Colonic mucosa (tissue), 4 donors: Measurements from ENCODE around the gene DNPH1. TPM values are rescaled to one million over a fixed set of nuclear protein-coding genes. Genes with fewer than 3 reads are reported as not detected.

Experiments
- DNase-seq: peaks from one replicate; pipeline ENCODE4 v3.0.0-alpha.2; 2020
- H3K27ac ChIP-seq: fragments of 200-600 bp; one replicate; pipeline ENCODE4 v1.8.0; 2021
- H3K27me3 ChIP-seq: fragments of 200-600 bp; one replicate; pipeline ENCODE4 v1.8.0; 2021
- H3K36me3 ChIP-seq: fragments of 200-600 bp; one replicate; pipeline ENCODE4 v1.8.0; 2021
- H3K4me1 ChIP-seq: fragments of 200-600 bp; one replicate; pipeline ENCODE4 v1.8.0; 2021; ENCODE audit warnings: mild to moderate bottlenecking
- H3K4me3 ChIP-seq: fragments of 200-600 bp; one replicate; pipeline ENCODE4 v1.8.0; 2021
- H3K9ac ChIP-seq, 2 donors: one replicate each; pipeline ENCODE4 v1.7.0; 2013; ENCODE audit warnings: control low read depth in 2 of 2, low read depth in 2 of 2, low read length in 2 of 2
- H3K9me3 ChIP-seq: fragments of 200-600 bp; one replicate; pipeline ENCODE4 v1.8.0; 2021
- intact Hi-C: fragments of 100-400 bp; cut with DNase I; formaldehyde crosslinking; loops from one replicate; pipeline ENCODE4 v1.14.1; 2022
- total RNA-seq, 2 donors: library from RNA; stranded (reverse); fragmentation: NEBNext Ultra II Directional in 1 of 2; extraction: Animal tissue kit (Norgen Biotek cat#: 25700) in 1 of 2; gene quantifications; one replicate each; pipeline ENCODE4 v1.2.1, GENCODE V29; 2021
- TF ChIP-seq, protein P1 (sequence below): fragments of 200-600 bp; IDR thresholded peaks from one replicate; pipeline ENCODE4 v1.8.0; 2022; ENCODE audit warnings: antibody characterized with exemption, mild to moderate bottlenecking
- donor health status: healthy.
- donor health status: DM: no; HTN: no; CAD: no.
- donor health status: DM: no; HTN: no; CAD: no.

The DNPH1 gene
- total RNA-seq, 2 donors from 2014 or later, result 76.8 to 99.4 TPM

DNA sequence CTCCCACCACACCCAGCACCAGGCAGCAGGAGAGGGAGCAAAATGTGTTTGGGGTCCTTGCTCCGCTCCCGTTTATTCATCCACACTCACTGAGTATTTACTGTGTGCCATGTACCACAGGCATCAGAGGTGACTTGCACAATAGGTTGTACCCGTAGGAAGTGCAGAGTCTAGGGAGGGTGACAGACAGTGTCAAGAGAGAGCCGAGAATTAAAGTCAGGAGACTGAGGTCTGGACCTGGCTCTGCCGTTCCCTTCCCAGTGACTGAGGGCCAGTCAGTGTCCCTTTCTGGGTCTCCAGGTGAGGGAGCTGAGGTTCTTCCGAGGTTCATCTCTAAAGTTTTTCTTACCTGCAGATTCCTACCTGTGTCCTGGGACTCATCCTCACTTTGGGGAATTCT lies 36.3 kb upstream of the DNPH1 start:
- Histone ChIP-seq H3K9ac (no peak overlapping the region), H3K27ac (no peak overlapping the region), H3K4me3 (no peak overlapping the region), H3K9me3 (no peaks in the 10 kb centered on the region), H3K4me1 (peaks cover 18% of the 10 kb centered on the region), H3K36me3 (no peaks in the 10 kb centered on the region), H3K27me3 (no peaks in the 10 kb centered on the region)
- TF ChIP-seq, protein P1, sequence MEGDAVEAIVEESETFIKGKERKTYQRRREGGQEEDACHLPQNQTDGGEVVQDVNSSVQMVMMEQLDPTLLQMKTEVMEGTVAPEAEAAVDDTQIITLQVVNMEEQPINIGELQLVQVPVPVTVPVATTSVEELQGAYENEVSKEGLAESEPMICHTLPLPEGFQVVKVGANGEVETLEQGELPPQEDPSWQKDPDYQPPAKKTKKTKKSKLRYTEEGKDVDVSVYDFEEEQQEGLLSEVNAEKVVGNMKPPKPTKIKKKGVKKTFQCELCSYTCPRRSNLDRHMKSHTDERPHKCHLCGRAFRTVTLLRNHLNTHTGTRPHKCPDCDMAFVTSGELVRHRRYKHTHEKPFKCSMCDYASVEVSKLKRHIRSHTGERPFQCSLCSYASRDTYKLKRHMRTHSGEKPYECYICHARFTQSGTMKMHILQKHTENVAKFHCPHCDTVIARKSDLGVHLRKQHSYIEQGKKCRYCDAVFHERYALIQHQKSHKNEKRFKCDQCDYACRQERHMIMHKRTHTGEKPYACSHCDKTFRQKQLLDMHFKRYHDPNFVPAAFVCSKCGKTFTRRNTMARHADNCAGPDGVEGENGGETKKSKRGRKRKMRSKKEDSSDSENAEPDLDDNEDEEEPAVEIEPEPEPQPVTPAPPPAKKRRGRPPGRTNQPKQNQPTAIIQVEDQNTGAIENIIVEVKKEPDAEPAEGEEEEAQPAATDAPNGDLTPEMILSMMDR, result no peak
- DNase-seq, result no peak
- intact Hi-C loops, result loop anchor here (10.0 kb wide), 1 partner anchor 239 kb away; no protein-coding TSS in a partner anchor

DNA sequence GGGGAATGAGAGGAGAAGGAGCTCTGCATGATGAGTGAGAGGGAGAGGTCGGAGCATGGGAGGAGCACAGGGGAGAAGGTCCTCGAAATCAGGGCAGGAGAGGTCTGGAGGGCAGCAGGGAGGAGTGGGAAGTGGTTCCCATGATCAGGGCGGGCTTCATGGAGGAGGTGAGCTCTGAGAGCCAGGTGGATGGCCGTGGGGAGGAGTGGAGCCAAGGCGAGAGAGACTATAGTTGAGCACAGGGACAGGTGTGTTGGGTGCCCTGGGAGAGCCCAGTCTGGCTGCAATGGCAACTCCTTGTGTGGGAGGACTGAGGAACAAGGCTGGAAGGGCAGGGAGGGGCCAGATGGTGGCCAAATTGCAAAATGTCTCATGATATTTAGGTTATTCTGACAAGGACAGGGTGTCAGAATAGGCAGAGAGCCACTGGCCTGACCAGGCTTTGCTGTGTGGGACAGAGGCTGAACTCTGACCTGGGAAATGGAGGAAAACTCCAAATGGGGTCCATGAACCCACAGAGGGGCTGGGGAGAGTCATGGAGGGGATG lies 35.4 kb upstream of the DNPH1 start:
- TF ChIP-seq, protein P1, result no peak
- DNase-seq, result no peak
- Histone ChIP-seq H3K36me3 (no peaks in the 10 kb centered on the region), H3K9ac (no peak overlapping the region), H3K4me1 (peaks cover 18% of the 10 kb centered on the region), H3K9me3 (no peaks in the 10 kb centered on the region), H3K27me3 (no peaks in the 10 kb centered on the region), H3K27ac (no peak overlapping the region), H3K4me3 (no peak overlapping the region)
- intact Hi-C loops, result loop anchor here (5.0 to 10.0 kb wide), 2 partner anchors 93 to 240 kb away; no protein-coding TSS in a partner anchor

DNA sequence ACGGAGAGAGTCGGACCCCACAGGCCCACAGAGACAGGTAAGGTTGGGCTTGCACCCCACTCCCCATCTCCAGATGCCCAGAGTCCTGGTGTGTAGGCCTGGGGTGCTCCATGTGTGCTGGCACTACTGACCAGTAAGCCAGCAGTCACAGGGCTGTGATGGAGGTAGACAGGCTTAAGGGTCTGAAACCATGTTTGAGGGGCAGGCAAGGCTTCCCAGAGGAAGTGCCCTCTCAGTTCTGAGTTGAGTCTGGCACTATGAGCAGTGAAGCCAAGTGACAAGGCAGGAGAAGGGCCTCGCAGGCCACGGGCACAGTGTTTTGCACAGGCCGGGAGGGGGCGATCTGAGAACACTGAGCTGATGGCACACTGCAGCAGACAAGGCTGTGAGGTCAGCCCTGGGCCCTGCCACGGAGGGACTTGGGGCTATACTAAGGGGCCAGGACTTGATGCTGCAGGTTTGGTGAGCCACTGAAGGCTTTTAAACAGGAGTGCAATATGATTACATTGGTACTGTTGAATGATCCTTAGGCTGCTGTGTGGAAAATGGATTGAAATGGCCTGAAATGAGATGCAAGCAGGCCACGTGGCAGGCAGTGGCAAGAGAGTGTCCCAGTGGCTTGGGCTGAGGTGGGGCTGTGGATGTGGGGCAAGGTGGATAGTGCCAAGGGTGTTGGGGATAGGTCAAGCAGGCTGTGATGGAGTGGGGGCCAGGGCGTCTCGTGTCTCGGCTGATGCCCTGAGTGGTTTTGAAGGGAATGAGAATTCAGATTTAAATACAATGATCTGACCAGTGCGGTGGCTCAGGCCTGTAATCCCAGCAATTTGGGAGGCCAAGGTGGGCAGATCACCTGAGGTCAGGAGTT lies 34.3 kb upstream of the DNPH1 start:
- H3K9me3 ChIP-seq, result no peaks in the 10 kb centered on the region
- no peaks in the 10 kb centered on the region for H3K36me3 ChIP-seq
- intact Hi-C loops, result loop anchor here (2.0 to 10.0 kb wide), 3 partner anchors 71 to 241 kb away; no protein-coding TSS in a partner anchor
- DNase-seq, result peak; percentile 90
- no peaks in the 10 kb centered on the region for H3K27me3 ChIP-seq
- H3K4me1 ChIP-seq, result peaks cover 11% of the 10 kb centered on the region
- H3K9ac ChIP-seq, result no peak overlapping the region
- TF ChIP-seq, protein P1, result peak; percentile 76
- H3K4me3 ChIP-seq, result no peak overlapping the region
- no peak overlapping the region for H3K27ac ChIP-seq

DNA sequence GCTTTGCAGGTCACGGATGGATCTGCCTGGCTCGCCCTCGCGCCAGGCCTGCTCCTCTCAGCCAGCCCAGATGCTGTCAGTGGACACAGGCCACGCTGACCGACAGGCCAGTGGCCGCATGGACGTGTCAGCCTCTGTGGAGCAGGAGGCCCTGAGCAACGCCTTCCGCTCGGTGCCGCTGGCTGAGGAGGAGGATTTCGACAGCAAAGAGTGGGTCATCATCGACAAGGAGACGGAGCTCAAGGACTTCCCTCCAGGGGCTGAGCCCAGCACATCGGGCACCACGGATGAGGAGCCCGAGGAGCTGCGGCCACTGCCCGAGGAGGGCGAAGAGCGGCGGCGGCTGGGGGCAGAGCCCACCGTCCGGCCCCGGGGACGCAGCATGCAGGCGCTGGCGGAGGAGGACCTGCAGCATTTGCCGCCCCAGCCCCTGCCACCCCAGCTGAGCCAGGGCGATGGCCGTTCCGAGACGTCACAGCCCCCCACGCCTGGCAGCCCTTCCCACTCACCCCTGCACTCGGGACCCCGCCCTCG lies 33.6 kb upstream of the DNPH1 start:
- Histone ChIP-seq H3K27ac (no peak overlapping the region), H3K36me3 (no peaks in the 10 kb centered on the region), H3K4me3 (no peak overlapping the region), H3K9ac (no peak overlapping the region), H3K27me3 (no peaks in the 10 kb centered on the region), H3K4me1 (peaks cover 4% of the 10 kb centered on the region), H3K9me3 (no peaks in the 10 kb centered on the region)
- TF ChIP-seq, protein P1, result no peak
- DNase-seq, result no peak
- intact Hi-C loops, result loop anchor here (2.0 to 10.0 kb wide), 3 partner anchors 72 to 242 kb away; no protein-coding TSS in a partner anchor

DNA sequence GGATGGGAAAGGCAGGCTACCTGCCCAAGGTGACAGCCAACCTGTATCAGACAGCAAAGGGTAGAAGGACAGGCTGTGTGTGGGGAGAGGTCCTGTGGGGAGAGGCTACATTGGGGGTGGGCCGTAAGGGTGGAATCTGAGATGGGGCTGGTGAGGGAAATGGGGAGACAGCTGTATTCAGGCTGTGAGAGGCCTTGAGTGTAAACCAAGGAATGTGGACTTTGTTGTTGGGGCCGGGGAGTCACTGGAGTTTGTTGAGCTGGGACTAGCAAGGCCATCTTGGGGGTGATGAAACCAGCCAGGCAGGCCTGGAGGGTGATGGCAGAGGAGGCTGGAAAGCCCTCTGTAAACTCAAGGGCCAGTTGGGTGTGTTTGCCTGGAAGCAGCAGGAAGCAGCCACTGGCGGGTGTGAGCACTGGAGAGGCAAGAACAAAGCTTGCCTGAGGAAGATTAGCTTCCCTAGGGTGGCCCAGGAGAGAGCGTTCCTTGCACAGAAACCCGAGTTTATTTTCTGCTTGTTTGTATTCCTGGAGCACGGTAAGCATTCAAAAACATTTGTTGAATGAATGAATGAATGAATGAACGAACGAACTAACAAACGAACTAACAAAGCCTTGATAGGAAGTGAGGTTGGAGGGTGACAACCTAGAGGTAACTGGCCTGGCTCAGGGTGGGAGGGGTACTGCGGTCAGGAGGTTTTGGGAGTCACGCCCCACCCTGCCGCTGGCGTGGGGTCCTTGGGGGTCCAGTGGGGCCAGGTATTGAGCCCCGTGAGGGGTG lies 32.9 kb upstream of the DNPH1 start:
- Histone ChIP-seq H3K27ac (no peak overlapping the region), H3K9ac (no peak overlapping the region), H3K27me3 (no peaks in the 10 kb centered on the region), H3K9me3 (no peaks in the 10 kb centered on the region), H3K36me3 (no peaks in the 10 kb centered on the region), H3K4me1 (no peaks in the 10 kb centered on the region), H3K4me3 (no peak overlapping the region)
- intact Hi-C loops, result loop anchor here (2.0 to 10.0 kb wide), 3 partner anchors 73 to 243 kb away; no protein-coding TSS in a partner anchor
- no peak for DNase-seq
- TF ChIP-seq, protein P1, result no peak
